H1 (cell line): ENCODE measurements around the gene DCDC2. TPM values are rescaled to one million over a fixed set of nuclear protein-coding genes. Genes with fewer than 3 reads are reported as not detected.
"Not testable (repeated sequence)": the region's sequence is repeated elsewhere in the genome, so short reads cannot be mapped to it uniquely, and the experiment has no call there.

Experiments
- CTCF ChIA-PET: fragments of 300-600 bp; sonication (Branson Sonifier 250); formaldehyde crosslinking; loops from one replicate; lab custom pipeline; 2021; ENCODE audit not compliant: partially characterized antibody; lab: Charles Lee
- POLR2A ChIA-PET: fragments of 300-600 bp; sonication (Branson Sonifier 250); formaldehyde crosslinking; loops from one replicate; lab custom pipeline; 2021; ENCODE audit warnings: inconsistent platforms; ENCODE audit not compliant: partially characterized antibody; lab: Charles Lee
- DNase-seq, 2 experiments: peaks; one replicate each; pipeline versions ENCODE4 v3.0.0 to v3.0.0-alpha.2; 2010 to 2022; ENCODE audit warnings: low spot score in 2 of 2, low read depth in 1 of 2, mixed read lengths in 1 of 2
- FAIRE-seq: peaks from 2 replicates; lab custom pipeline; 2011; peaks lifted over from hg19 to GRCh38; lab: Jason Lieb, UNC
- H2AFZ ChIP-seq: 2 replicates; pipeline ENCODE4 v1.8.1; 2012; ENCODE audit warnings: low read length, inconsistent platforms
- H2AK5ac ChIP-seq: 2 replicates; pipeline ENCODE4 v1.6.1; 2013; ENCODE audit warnings: low read depth, low read length
- H2BK120ac ChIP-seq: replicated peaks from 2 replicates; pipeline ENCODE3; 2013; ENCODE audit warnings: low read depth, low read length, inconsistent platforms
- H2BK12ac ChIP-seq: 2 replicates; pipeline ENCODE4 v1.6.1; 2013; ENCODE audit warnings: low read depth, low read length
- H2BK15ac ChIP-seq: 2 replicates; pipeline ENCODE4 v1.6.1; 2013; ENCODE audit warnings: low read length
- H2BK20ac ChIP-seq: 2 replicates; pipeline ENCODE4 v1.6.1; 2013; ENCODE audit warnings: low read length
- H2BK5ac ChIP-seq: 2 replicates; pipeline ENCODE4 v1.6.1; 2013; ENCODE audit warnings: low read depth, low read length
- H3K14ac ChIP-seq: 2 replicates; pipeline ENCODE4 v1.6.1; 2013; ENCODE audit warnings: inconsistent platforms; ENCODE audit not compliant: insufficient read length
- H3K18ac ChIP-seq: 2 replicates; pipeline ENCODE4 v1.6.1; 2013; ENCODE audit warnings: low read length; ENCODE audit errors: extremely low read depth
- H3K23ac ChIP-seq: 2 replicates; pipeline ENCODE4 v1.6.1; 2013; ENCODE audit warnings: inconsistent platforms; ENCODE audit not compliant: insufficient read length
- H3K23me2 ChIP-seq: 2 replicates; pipeline ENCODE4 v1.6.1; 2013; ENCODE audit warnings: low read depth, low read length
- H3K27ac ChIP-seq: 2 replicates; pipeline ENCODE4 v1.6.1; 2011; ENCODE audit warnings: low read depth, low read length, inconsistent platforms
- H3K27me3 ChIP-seq, 4 experiments: replicated peaks in 1 of 4; 1 replicate in 1 of 4; 2 replicates in 3 of 4; pipeline versions ENCODE4 v1.6.1 to v1.8.1; 2011 to 2013; ENCODE audit warnings: low read length in 3 of 4, mild to moderate bottlenecking in 3 of 4, inconsistent platforms in 2 of 4, mixed read lengths in 2 of 4, moderate library complexity in 1 of 4; ENCODE audit not compliant: control insufficient read depth in 3 of 4, insufficient read depth in 3 of 4; ENCODE audit errors: extremely low read depth in 1 of 4
- H3K36me3 ChIP-seq, 4 experiments: 2 replicates each; pipeline versions ENCODE4 v1.6.1 to v1.8.1; 2011 to 2013; ENCODE audit warnings: mild to moderate bottlenecking in 4 of 4, low read length in 3 of 4, moderate library complexity in 2 of 4, control low read depth in 1 of 4, inconsistent platforms in 1 of 4; ENCODE audit not compliant: insufficient read depth in 4 of 4, control insufficient read depth in 2 of 4
- H3K4ac ChIP-seq: replicated peaks from 2 replicates; pipeline ENCODE3; 2013; ENCODE audit warnings: low read length, low read depth, mixed read lengths, inconsistent platforms; ENCODE audit not compliant: insufficient read length
- H3K4me1 ChIP-seq, 4 experiments: replicated peaks in 1 of 4; 1 replicate in 1 of 4; 2 replicates in 3 of 4; pipeline versions ENCODE4 v1.6.1 to v1.8.1; 2011 to 2013; ENCODE audit warnings: low read length in 3 of 4, inconsistent platforms in 2 of 4, mixed read lengths in 1 of 4; ENCODE audit not compliant: insufficient read depth in 4 of 4, control insufficient read depth in 3 of 4
- H3K4me2 ChIP-seq, 2 experiments: 2 replicates each; pipeline versions ENCODE4 v1.6.1 to v1.8.1; 2011 to 2013; ENCODE audit warnings: low read depth in 2 of 2, low read length in 2 of 2, control low read depth in 1 of 2, inconsistent platforms in 1 of 2, mild to moderate bottlenecking in 1 of 2; ENCODE audit not compliant: insufficient read depth in 1 of 2
- H3K4me3 ChIP-seq, 4 experiments: fragments of 200-600, 300-600 bp in 1 of 4; sonication (generic), shearing (Covaris generic), sonication (Bioruptor Twin) in 1 of 4; 2 replicates each; pipeline versions ENCODE4 v1.5.1 to v1.8.1; 2011 to 2016; ENCODE audit warnings: low read length in 4 of 4, low read depth in 3 of 4, control low read depth in 2 of 4, inconsistent platforms in 2 of 4, mild to moderate bottlenecking in 2 of 4, mixed read lengths in 1 of 4, moderate library complexity in 1 of 4; ENCODE audit not compliant: insufficient read depth in 2 of 4; ENCODE audit errors: extremely low read depth in 1 of 4
- H3K56ac ChIP-seq: replicated peaks from 2 replicates; pipeline ENCODE3; 2013; ENCODE audit warnings: low read depth, mild to moderate bottlenecking, mixed read lengths, low read length, inconsistent platforms; ENCODE audit not compliant: insufficient read length
- H3K79me1 ChIP-seq: 2 replicates; pipeline ENCODE4 v1.6.1; 2013; ENCODE audit warnings: low read depth, low read length, control low read depth
- H3K79me2 ChIP-seq, 2 experiments: 2 replicates each; pipeline versions ENCODE4 v1.6.1 to v1.8.1; 2012 to 2013; ENCODE audit warnings: low read length in 2 of 2, mild to moderate bottlenecking in 2 of 2, inconsistent platforms in 1 of 2; ENCODE audit not compliant: insufficient read depth in 2 of 2, control insufficient read depth in 1 of 2
- H3K9ac ChIP-seq, 4 experiments: replicated peaks in 1 of 4; 1 replicate in 1 of 4; 2 replicates in 3 of 4; pipeline versions ENCODE4 v1.6.1 to v1.8.1; 2011 to 2013; ENCODE audit warnings: low read depth in 3 of 4, low read length in 3 of 4, control low read depth in 2 of 4, mild to moderate bottlenecking in 2 of 4, moderate library complexity in 2 of 4, inconsistent platforms in 1 of 4; ENCODE audit errors: extremely low read depth in 1 of 4
- H3K9me3 ChIP-seq, 2 experiments: 2 replicates each; pipeline versions ENCODE4 v1.6.1 to v1.8.1; 2012 to 2013; ENCODE audit warnings: mild to moderate bottlenecking in 2 of 2, moderate library complexity in 2 of 2, control low read depth in 1 of 2, inconsistent platforms in 1 of 2, low read depth in 1 of 2, low read length in 1 of 2, mixed read lengths in 1 of 2; ENCODE audit not compliant: insufficient read depth in 2 of 2
- H4K20me1 ChIP-seq, 2 experiments: replicated peaks in 1 of 2; 2 replicates each; pipeline versions ENCODE3 to v1.8.1; 2011 to 2013; ENCODE audit warnings: inconsistent platforms in 2 of 2, low read length in 2 of 2, mild to moderate bottlenecking in 1 of 2; ENCODE audit not compliant: insufficient read depth in 2 of 2, control insufficient read depth in 1 of 2
- H4K5ac ChIP-seq: 2 replicates; pipeline ENCODE4 v1.6.1; 2013; ENCODE audit warnings: low read length, low read depth, mixed read lengths, inconsistent platforms; ENCODE audit not compliant: insufficient read length
- H4K8ac ChIP-seq: 2 replicates; pipeline ENCODE4 v1.8.0; 2013; ENCODE audit warnings: mild to moderate bottlenecking, moderate library complexity, low read length, inconsistent platforms; ENCODE audit not compliant: insufficient read depth; ENCODE audit errors: extremely low read depth
- H4K91ac ChIP-seq: replicated peaks from 2 replicates; pipeline ENCODE3; 2013; ENCODE audit warnings: low read length, mixed read lengths, inconsistent platforms; ENCODE audit not compliant: insufficient read length
- WGBS, 2 experiments: shearing (Covaris generic) in 1 of 2; methylation state at CpG; one replicate each; pipeline versions ENCODE4 v1.1.6 to v1.1.7; 2013 to 2015; ENCODE audit warnings: low lambda C conversion rate in 2 of 2, mixed read lengths in 2 of 2, inconsistent platforms in 1 of 2, low coverage in 1 of 2, missing lambda C conversion rate in 1 of 2; ENCODE audit not compliant: insufficient replicate concordance in 2 of 2, insufficient coverage in 1 of 2, insufficient read length in 1 of 2; ENCODE audit errors: extremely low coverage in 1 of 2, missing lambda C conversion rate in 1 of 2; 5-methylcytosine and 5-hydroxymethylcytosine counted together
- polyA plus RNA-seq, 7 experiments: library from polyadenylated mRNA; depleted of rRNA in 3 of 7; stranded (reverse) in 5 of 7; unstranded in 2 of 7; fragments of >200 nt in 5 of 7; fragments of 200-250 nt in 2 of 7; gene quantifications; 1 replicate in 5 of 7; 2 replicates in 1 of 7; 4 replicates in 1 of 7; pipeline versions ENCODE4 v1.2.1 to v1.2.3, GENCODE V29; 2011 to 2013; ENCODE audit warnings: missing spikeins in 2 of 7, mixed read lengths in 2 of 7
- total RNA-seq: library from RNA; stranded (reverse); fragmentation: NEBNext Ultra II Directional; extraction: Animal tissue kit (Norgen Biotek cat#: 25700); gene quantifications from 2 replicates; pipeline ENCODE4 v1.2.1, GENCODE V29; 2021

The DCDC2 gene
- total and polyA plus RNA-seq, 2 of the 8 experiments (the other 6 are each of a cell fraction or from before 2014, with no cell fraction given), result 0.03 to 0.15 TPM

DNA sequence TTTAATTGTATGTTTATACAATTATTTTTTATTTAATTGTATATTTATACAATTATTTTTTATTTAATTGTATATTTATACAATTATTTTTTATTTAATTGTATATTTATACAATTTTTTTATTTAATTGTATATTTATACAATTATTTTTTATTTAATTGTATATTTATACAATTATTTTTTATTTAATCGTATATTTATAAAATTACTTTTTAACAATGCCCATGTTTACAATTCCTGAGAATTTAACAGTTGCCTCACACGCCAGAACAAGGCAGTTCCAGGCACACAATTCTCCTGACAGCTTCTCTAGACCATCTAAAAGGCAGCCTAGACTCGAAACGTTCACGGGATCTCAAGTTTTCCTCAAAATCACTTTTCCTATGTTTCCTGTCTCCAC, 4.5 kb upstream of the DCDC2 start:
- H3K18ac ChIP-seq, H4K20me1 ChIP-seq, H3K79me1 ChIP-seq, DNase-seq, H3K4ac ChIP-seq, H3K23me2 ChIP-seq, H3K27ac ChIP-seq, H3K36me3 ChIP-seq, H3K4me3 ChIP-seq, H4K5ac ChIP-seq, H2AK5ac ChIP-seq, H2BK15ac ChIP-seq, H2BK12ac ChIP-seq, H2BK5ac ChIP-seq, H3K23ac ChIP-seq, H3K4me2 ChIP-seq, H3K4me1 ChIP-seq, H2BK120ac ChIP-seq, H2BK20ac ChIP-seq, H3K9me3 ChIP-seq, FAIRE-seq, H3K79me2 ChIP-seq, H3K27me3 ChIP-seq, H3K14ac ChIP-seq, H3K9ac ChIP-seq, H4K8ac ChIP-seq, H4K91ac ChIP-seq, H3K56ac ChIP-seq: not testable (repeated sequence)
- CTCF ChIA-PET, result interaction anchor here (0.9 to 1.3 kb wide), 5 partner anchors 25 to 79 kb away, joined by 3 to 4 read pairs (median 3); no protein-coding TSS in a partner anchor
- 92% methylated on average over 5 of the region's 5 CpGs; no CpG with 5 or more reads in 1 of the 2 experiments for WGBS, 2 experiments
- H2AFZ ChIP-seq, result peak overlapping the region; percentile 80; the same call in 1 of the 2 replicates
- POLR2A ChIA-PET, result interaction anchor here (0.6 kb wide), 1 partner anchor 81 kb away, joined by 3 read pairs; no protein-coding TSS in a partner anchor
